C4-2B (cell line): ENCODE data around the gene TRAF1.

Experiments
- H3K27ac ChIP-seq: fragments of 450-650 bp; 2 replicates; pipeline ENCODE4 v1.5.1; 2017
- CTCF ChIP-seq: fragments of 450-650 bp; conservative IDR thresholded peaks from 2 replicates; pipeline ENCODE4 v1.5.1; 2017; ENCODE audit warnings: mild to moderate bottlenecking
- ZFX ChIP-seq: fragments of 450-650 bp; IDR thresholded peaks from 2 replicates; pipeline ENCODE4 v1.6.1; 2017

The TRAF1 gene

DNA sequence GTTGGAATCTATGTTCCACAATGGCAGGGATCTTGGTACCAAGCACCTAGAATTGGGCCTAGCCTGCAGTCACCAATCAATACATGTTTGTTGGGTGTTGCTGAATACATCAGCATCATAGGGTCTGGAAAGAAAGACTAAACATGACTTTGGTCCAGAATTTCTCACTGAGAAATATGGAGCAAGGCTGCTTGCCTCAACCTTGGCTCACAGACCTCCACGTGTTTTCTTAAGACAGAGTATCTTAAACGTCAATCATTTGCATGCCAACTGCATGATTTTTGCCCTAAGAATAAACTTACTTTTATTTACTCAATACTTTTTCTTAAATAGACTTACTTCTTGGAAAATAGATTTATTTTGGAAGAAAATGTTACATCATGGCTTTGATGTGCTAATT is 22.7 kb upstream of the TRAF1 start:
- TF ChIP-seq CTCF (no peak), ZFX (no peak)
- no peak overlapping the region for H3K27ac ChIP-seq

DNA sequence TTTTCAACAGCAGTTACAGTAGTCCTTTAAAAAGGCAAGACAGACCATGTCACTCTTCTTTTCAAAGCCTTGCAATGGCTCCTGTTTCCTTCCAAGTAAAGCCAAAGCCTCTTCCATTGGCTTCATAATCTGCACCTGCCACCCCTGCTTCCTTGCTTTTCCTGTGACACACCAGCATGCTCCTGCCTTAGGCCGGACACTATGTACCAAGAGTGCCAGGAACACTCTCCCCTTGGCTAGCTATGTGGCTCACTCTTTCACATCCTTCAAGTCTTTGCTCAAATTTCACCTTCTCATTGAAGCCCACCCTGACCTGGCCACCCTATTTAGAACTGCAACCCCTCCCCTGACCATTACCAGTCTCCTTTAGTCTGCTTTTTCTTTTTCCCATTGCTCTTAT is 22.2 kb upstream of the TRAF1 start:
- no peak overlapping the region for H3K27ac ChIP-seq
- TF ChIP-seq ZFX: no peak
- TF ChIP-seq CTCF: no peak

- TF ChIP-seq CTCF (no peak), ZFX (no peak)
These were observed 20.6 kb upstream of the TRAF1 start for GRCh38 chr9:120947222-120947621.

GRCh38 chr9:120946259-120946658 is 19.7 kb upstream of the TRAF1 start:
- H3K27ac ChIP-seq: no peak overlapping the region
- TF ChIP-seq ZFX: no peak
- no peak for TF ChIP-seq CTCF

More at GRCh38 chr9:120947222-120947621, 20.6 kb upstream of the TRAF1 start:
- H3K27ac ChIP-seq: no peak overlapping the region

- no peak overlapping the region; the same call in 1 of the 2 replicates for H3K27ac ChIP-seq
- no peak for TF ChIP-seq ZFX
- TF ChIP-seq CTCF: no peak
These were observed 18.4 kb upstream of the TRAF1 start for GRCh38 chr9:120944948-120945347.

- TF ChIP-seq ZFX: no peak
- TF ChIP-seq CTCF: no peak
- H3K27ac ChIP-seq: no peak overlapping the region; the same call in 1 of the 2 replicates
These were observed 17.8 kb upstream of the TRAF1 start for GRCh38 chr9:120944434-120944843.

DNA sequence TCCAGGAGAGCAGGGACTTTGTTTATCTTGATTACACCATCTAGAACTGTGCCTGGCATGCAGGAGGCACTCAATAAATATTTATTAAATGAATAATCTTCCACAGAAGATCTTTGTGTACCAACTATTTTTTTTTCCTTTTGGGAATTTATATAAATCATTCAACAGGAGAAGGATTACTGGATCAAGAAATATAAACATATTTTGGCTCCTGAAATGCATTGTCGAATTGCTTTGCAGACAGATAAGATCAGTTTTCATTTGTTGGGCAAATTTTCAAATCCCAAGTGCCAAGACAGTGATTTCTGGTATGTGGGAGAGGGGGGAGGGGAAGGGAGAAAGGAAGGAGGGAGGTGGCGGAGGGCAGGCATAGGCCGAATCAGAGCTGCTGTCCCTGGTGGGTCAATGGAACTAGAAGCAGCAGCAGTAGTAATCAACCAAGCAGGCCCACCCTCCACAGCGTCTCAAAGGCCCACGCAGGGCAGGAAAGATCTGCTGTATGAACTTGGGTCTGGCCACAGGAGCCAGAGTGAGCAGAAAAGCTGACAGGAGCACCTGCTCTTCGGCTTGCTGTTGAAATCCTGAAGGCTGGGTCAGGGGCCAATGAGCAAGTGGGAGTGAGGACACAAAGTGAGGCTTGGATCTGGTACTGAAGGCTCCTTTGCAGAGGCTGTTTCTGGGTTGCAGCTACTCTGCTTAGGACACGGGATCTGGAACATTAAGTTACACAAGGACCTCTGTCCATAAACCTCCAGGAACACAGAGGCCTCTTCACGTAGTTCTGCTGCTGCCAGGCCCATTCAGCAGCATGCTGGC is 15.8 kb upstream of the TRAF1 start:
- peak overlapping the region; percentile 87 for H3K27ac ChIP-seq
- TF ChIP-seq ZFX (peak; percentile 63), CTCF (no peak)
